T-helper 2 cell treated with Interferon-gamma antibody and Interleukin-4, amounts not matched to agents 5 μg/mL and 100 μg/mL, for 36 hours (primary cell): ENCODE results near the gene BST2.
A peak's percentile ranks its signal among the peaks of the same experiment; 100 is the strongest.

ENCODE experiments used
- DNase-seq: peaks from one replicate; pipeline ENCODE4 v3.0.0; 2021; ENCODE audit warnings: low spot score
- H3K27ac Mint-ChIP-seq: one replicate; pipeline ENCODE4 v1.8.0; 2021; ENCODE audit warnings: mild to moderate bottlenecking, mixed read lengths
- H3K27me3 Mint-ChIP-seq: one replicate; pipeline ENCODE4 v1.8.0; 2021; ENCODE audit warnings: low read depth, mixed read lengths
- H3K36me3 Mint-ChIP-seq: one replicate; pipeline ENCODE4 v1.8.0; 2021; ENCODE audit warnings: low read depth, mixed read lengths
- H3K4me1 Mint-ChIP-seq: one replicate; pipeline ENCODE4 v1.8.0; 2021; ENCODE audit warnings: low read depth, mixed read lengths
- H3K4me3 Mint-ChIP-seq: one replicate; pipeline ENCODE4 v1.8.0; 2022; ENCODE audit warnings: mild to moderate bottlenecking, moderate library complexity, mixed read lengths
- H3K9me3 Mint-ChIP-seq: one replicate; pipeline ENCODE4 v1.8.0; 2021; ENCODE audit warnings: mixed read lengths

The BST2 gene

DNA sequence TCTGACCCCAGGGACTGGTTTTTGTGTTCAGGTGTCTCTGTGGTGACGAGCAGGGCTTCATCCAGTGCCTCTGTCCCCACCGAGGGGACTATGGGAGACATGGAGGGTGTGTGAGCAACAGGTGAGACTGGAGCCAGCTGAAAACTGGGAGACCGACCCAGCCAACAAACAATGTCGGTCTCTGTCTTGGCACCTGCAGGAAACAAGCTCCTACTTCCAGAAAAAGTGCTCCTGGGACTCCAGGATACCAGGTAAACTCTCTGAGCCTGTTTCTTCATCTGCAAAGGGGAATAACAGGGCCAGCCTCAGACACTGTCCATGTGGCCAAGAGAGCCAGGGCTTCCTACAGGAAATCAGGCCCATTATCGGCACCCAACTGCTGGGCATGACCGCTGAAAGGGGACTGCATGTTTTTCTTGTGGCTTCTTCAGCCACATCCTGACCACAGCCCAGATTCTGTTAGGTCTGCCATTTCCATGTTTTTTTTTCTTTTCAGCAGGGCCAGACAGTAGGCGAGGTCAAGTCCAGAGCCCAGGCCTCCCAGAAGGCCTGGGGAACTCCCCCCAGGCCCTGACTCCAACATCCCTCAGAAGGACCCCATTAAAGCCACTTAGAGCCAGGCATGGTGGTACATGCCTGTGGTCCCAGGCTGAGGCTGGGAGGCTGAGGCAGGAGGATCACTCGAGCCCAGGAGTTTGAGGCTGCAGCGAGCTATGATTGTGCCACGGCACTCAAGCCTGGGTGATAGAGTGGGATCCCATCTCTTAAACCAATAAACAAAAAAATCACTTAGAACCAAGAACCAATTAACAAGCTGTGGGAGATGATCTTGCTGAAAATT lies 836 bp upstream of the BST2 start:
- Mint-ChIP-seq H3K27me3 (no peaks in the 10 kb centered on the region), H3K4me1 (peaks cover 28% of the 10 kb centered on the region), H3K4me3 (peak overlapping the region; percentile 95), H3K27ac (peak overlapping the region; percentile 89), H3K36me3 (peaks cover 34% of the 10 kb centered on the region), H3K9me3 (no peaks in the 10 kb centered on the region)
- DNase-seq, result no peak

GRCh38 chr19:17404621-17405249 lies 695 bp downstream of the BST2 start:
- H3K36me3 Mint-ChIP-seq, result peaks cover 36% of the 10 kb centered on the region
- peak overlapping the region; percentile 89 for H3K27ac Mint-ChIP-seq
- no peaks in the 10 kb centered on the region for H3K27me3 Mint-ChIP-seq
- peaks cover 28% of the 10 kb centered on the region for H3K4me1 Mint-ChIP-seq
- H3K9me3 Mint-ChIP-seq, result no peaks in the 10 kb centered on the region
- no peak for DNase-seq
- H3K4me3 Mint-ChIP-seq, result peak overlapping the region; percentile 95

- peaks cover 28% of the 10 kb centered on the region for H3K4me1 Mint-ChIP-seq
- DNase-seq, result no peak
- no peaks in the 10 kb centered on the region for H3K27me3 Mint-ChIP-seq
- peak overlapping the region; percentile 95 for H3K4me3 Mint-ChIP-seq
- peak overlapping the region; percentile 80 for H3K27ac Mint-ChIP-seq
- H3K36me3 Mint-ChIP-seq, result peaks cover 36% of the 10 kb centered on the region
- no peaks in the 10 kb centered on the region for H3K9me3 Mint-ChIP-seq
Observed at GRCh38 chr19:17404015-17404414, 1.4 kb downstream of the BST2 start.

DNA sequence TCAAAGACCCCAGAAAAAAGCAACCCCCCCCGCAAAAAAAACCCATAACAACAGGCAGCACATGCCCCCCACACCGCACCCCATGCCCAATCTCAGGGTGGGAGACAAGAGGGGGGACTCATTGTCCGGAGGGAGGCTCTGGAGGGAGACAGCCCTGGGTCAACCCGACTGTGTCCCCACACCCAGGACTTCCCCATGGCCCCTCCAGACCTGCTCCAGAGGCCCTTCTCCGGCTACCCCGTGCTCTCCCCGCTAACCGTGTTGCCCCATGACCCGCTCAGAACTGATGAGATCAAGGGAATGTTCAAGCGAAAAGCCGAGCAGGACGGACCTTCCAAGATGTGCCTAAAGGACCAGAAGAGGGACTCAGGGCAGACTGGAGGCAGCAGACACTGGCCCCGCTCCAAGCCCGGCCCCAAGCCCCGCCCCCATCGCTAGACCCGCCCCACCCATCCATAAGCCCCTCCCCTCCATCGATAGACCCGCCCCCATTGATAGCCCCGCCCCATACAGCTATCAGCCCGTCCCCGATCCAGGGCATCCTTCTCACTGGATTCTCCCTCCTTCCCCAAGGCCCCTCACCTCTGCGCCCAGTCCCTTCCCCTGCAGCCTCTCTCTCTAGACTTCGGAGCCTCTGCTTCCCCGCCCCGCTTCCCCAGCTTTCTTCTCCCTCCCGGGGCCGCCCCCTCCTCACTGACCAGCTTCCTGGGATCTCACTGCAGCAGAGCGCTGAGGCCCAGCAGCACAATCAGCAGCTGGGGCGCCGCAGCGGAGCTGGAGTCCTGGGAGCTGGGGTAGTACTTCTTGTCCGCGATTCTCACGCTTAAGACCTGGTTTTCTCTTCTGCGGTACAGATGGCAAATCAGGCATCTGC lies 2.2 kb downstream of the BST2 start:
- Mint-ChIP-seq H3K36me3 (peaks cover 40% of the 10 kb centered on the region), H3K9me3 (no peaks in the 10 kb centered on the region), H3K27me3 (no peaks in the 10 kb centered on the region), H3K4me1 (peaks cover 28% of the 10 kb centered on the region), H3K4me3 (peak overlapping the region; percentile 95), H3K27ac (peak overlapping the region; percentile 81)
- DNase-seq, result no peak

DNA sequence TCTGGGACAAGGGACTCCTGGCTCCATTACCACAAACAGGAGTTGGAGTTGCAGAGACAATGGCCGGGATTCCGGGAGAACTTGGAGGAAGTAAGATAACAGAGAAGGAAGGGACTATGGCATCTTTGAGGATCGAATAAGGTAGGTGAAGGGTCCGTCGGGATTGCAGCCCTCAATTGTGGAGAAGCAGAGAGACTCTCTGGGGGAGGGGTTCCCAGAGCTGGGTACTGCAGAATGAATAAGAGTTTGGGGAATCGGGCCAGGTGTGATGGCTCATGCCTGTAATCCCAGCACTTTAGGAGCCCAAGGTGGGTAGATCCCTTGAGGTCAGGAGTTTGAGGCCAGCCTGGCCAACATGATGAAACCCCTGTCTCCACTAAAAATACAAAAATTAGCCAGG lies 3.8 kb downstream of the BST2 start:
- H3K27ac Mint-ChIP-seq, result no peak overlapping the region

DNA sequence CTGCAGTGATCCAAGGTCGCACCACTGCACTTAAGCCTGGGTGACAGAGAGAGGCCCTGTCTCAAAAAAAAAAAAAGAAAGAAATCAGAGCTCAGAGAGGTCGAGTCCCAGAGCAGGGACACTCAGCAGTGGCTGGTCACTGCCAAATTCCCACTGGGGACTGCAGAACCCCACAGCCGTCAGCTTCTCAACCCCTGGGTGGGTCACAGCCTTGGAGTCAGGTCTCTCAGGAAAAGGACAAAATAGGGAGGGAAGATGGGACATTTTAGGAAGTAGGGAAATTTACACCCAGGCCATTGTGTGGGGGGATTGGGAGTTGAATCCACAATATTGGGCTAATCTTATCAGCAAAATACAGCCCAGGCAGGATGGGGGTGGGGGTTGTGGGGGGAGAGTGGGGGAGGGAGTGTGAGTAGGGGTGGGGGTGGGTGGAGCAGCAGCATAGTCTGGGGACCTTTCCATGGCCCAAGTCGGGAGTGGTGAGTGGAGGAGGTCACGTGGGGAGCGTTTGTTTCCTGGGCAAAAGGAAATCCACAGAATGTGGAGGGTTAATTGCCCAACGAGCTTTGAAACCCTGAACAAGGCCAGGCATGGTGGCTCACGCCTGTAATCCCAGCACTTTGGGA lies 6.4 kb downstream of the BST2 start:
- Mint-ChIP-seq H3K4me1 (peaks cover 16% of the 10 kb centered on the region), H3K36me3 (peaks cover 31% of the 10 kb centered on the region), H3K4me3 (no peak overlapping the region), H3K27ac (no peak overlapping the region), H3K9me3 (no peaks in the 10 kb centered on the region), H3K27me3 (no peaks in the 10 kb centered on the region)
- DNase-seq, result no peak

More for the DNA sequence above, 3.8 kb downstream of the BST2 start:
- Mint-ChIP-seq H3K36me3 (peaks cover 36% of the 10 kb centered on the region), H3K4me3 (no peak overlapping the region), H3K9me3 (no peaks in the 10 kb centered on the region), H3K27me3 (no peaks in the 10 kb centered on the region), H3K4me1 (peaks cover 18% of the 10 kb centered on the region)
- no peak for DNase-seq

GRCh38 chr19:17394891-17395415 lies 10.5 kb downstream of the BST2 start:
- H3K27me3 Mint-ChIP-seq, result peaks cover 5% of the 10 kb centered on the region
- H3K9me3 Mint-ChIP-seq, result no peaks in the 10 kb centered on the region
- peak overlapping the region; percentile 29 for H3K4me3 Mint-ChIP-seq
- H3K36me3 Mint-ChIP-seq, result peaks cover 10% of the 10 kb centered on the region
- DNase-seq, result peak; percentile 48
- H3K4me1 Mint-ChIP-seq, result peaks cover 17% of the 10 kb centered on the region
- H3K27ac Mint-ChIP-seq, result peak overlapping the region; percentile 65

DNA sequence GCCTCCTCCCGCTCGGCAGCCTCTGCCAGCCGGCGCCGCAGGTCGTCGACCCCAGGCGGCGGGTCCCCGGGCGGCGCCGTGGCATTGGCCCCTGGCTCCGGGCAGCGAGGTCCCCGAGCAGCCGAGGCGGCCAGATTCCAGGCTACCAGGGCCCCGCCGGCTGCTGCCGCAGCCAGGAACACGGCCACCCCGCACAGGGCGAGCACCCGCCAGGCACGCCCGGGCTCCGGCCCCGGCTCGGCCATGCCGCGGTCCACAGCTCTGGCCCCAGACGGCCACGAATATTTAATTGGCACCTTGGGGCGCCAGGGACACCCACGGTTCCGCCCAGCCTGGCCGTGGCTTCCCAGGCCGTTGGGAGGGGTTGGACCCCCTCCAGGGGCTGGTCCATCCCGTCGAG lies 11.5 kb downstream of the BST2 start, which contains the start of gene CCDC194:
Gene CCDC194, minus strand, starts transcription at position 283 of the 400 bp plus-strand sequence. Its CDS starts 38 bp downstream, at position 245.
- Mint-ChIP-seq H3K27ac (peak within 1 kb of the TSS; percentile 65), H3K9me3 (peaks cover 4% of the 10 kb centered on the region), H3K4me3 (peak within 1 kb of the TSS; percentile 29)

GRCh38 chr19:17393002-17393401 lies 12.4 kb downstream of the BST2 start:
- Mint-ChIP-seq H3K27ac (no peak overlapping the region), H3K36me3 (peaks cover 7% of the 10 kb centered on the region), H3K4me1 (peaks cover 17% of the 10 kb centered on the region), H3K9me3 (peaks cover 4% of the 10 kb centered on the region), H3K4me3 (no peak overlapping the region), H3K27me3 (peaks cover 18% of the 10 kb centered on the region)
- DNase-seq, result no peak

More for the DNA sequence above, 11.5 kb downstream of the BST2 start, which contains the start of gene CCDC194:
- Mint-ChIP-seq H3K4me1 (peaks cover 17% of the 10 kb centered on the region), H3K27me3 (peaks cover 14% of the 10 kb centered on the region), H3K36me3 (peaks cover 9% of the 10 kb centered on the region)
- no peak for DNase-seq

- H3K27me3 Mint-ChIP-seq, result peaks cover 18% of the 10 kb centered on the region
- H3K4me3 Mint-ChIP-seq, result peak overlapping the region; percentile 76
- peak overlapping the region; percentile 23 for H3K27ac Mint-ChIP-seq
- peaks cover 17% of the 10 kb centered on the region for H3K4me1 Mint-ChIP-seq
- no peak for DNase-seq
- peaks cover 4% of the 10 kb centered on the region for H3K9me3 Mint-ChIP-seq
- H3K36me3 Mint-ChIP-seq, result peaks cover 5% of the 10 kb centered on the region
Observed at GRCh38 chr19:17391371-17392151, 13.9 kb downstream of the BST2 start.

GRCh38 chr19:17390665-17391370 lies 14.6 kb downstream of the BST2 start:
- Mint-ChIP-seq H3K36me3 (peaks cover 5% of the 10 kb centered on the region), H3K4me3 (peak overlapping the region; percentile 93), H3K4me1 (peaks cover 17% of the 10 kb centered on the region), H3K9me3 (peaks cover 4% of the 10 kb centered on the region), H3K27me3 (peaks cover 18% of the 10 kb centered on the region), H3K27ac (peak overlapping the region; percentile 26)
- peak; percentile 92 for DNase-seq
